Heart left ventricle (tissue), 16 donors: ENCODE measurements around the gene KSR2. TPM values are rescaled to one million over a fixed set of nuclear protein-coding genes. Genes with fewer than 3 reads are reported as not detected.

Experiments
- ATAC-seq, 4 donors: fragments of 200-7000 bp; cut with Tn5 transposase; one replicate each; pipeline ENCODE4 v1.9.1; 2020 to 2022; ENCODE audit warnings: moderate library complexity in 4 of 4, mild to moderate bottlenecking in 3 of 4, moderate number of reproducible peaks in 1 of 4
- DNase-seq, 5 donors: peaks; one replicate each; pipeline ENCODE4 v3.0.0-alpha.2; 2020
- H3K27ac ChIP-seq, 12 donors: fragments of 200-600 bp; sonication (generic) in 4 of 12; one replicate each; pipeline versions ENCODE4 v1.5.0 to v1.8.0; 2016 to 2022; ENCODE audit warnings: mild to moderate bottlenecking in 2 of 12
- H3K27me3 ChIP-seq, 9 donors: fragments of 200-600 bp; sonication (generic) in 2 of 9; one replicate each; pipeline versions ENCODE4 v1.5.1 to v1.8.0; 2016 to 2022; ENCODE audit warnings: mild to moderate bottlenecking in 3 of 9
- H3K36me3 ChIP-seq, 9 donors: fragments of 200-600 bp; sonication (generic) in 2 of 9; one replicate each; pipeline versions ENCODE4 v1.5.0 to v1.8.0; 2018 to 2022; ENCODE audit warnings: mild to moderate bottlenecking in 2 of 9
- H3K4me1 ChIP-seq, 12 donors: fragments of 200-600 bp; sonication (generic) in 4 of 12; one replicate each; pipeline versions ENCODE4 v1.5.0 to v1.8.0; 2016 to 2022; ENCODE audit warnings: mild to moderate bottlenecking in 3 of 12
- H3K4me3 ChIP-seq, 12 donors: fragments of 200-600 bp; sonication (generic) in 4 of 12; one replicate each; pipeline versions ENCODE4 v1.5.0 to v1.8.0; 2017 to 2022; ENCODE audit warnings: mild to moderate bottlenecking in 9 of 12, moderate library complexity in 4 of 12
- H3K9me3 ChIP-seq, 12 donors: fragments of 200-600 bp; sonication (generic) in 4 of 12; one replicate each; pipeline versions ENCODE4 v1.5.0 to v1.8.0; 2016 to 2022; ENCODE audit warnings: mild to moderate bottlenecking in 1 of 12
- CTCF ChIP-seq, 12 donors: fragments of 200-600 bp; sonication (generic) in 4 of 12; IDR thresholded peaks; one replicate each; pipeline versions ENCODE4 v1.5.0 to v1.8.0; 2018 to 2022; ENCODE audit warnings: antibody characterized with exemption in 12 of 12, mild to moderate bottlenecking in 5 of 12
- POLR2A ChIP-seq, 2 donors: fragments of 450-650 bp; IDR thresholded peaks; one replicate each; pipeline ENCODE4 v1.6.1; 2017; ENCODE audit warnings: antibody characterized with exemption in 2 of 2, mild to moderate bottlenecking in 2 of 2, moderate library complexity in 2 of 2
- WGBS, 4 donors: extraction: QIAGEN DNeasy Blood & Tissue Kit in 2 of 4; methylation state at CpG; one replicate each; pipeline versions ENCODE4 v1.1.5 to v1.1.7; 2013 to 2018; 5-methylcytosine and 5-hydroxymethylcytosine counted together
- intact Hi-C, 10 donors: fragments of 100-400 bp; cut with DNase I; formaldehyde crosslinking; loops; one replicate each; pipeline versions ENCODE4 v1.11.1 to v1.14.2; 2022
- polyA plus RNA-seq, 2 donors: library from polyadenylated mRNA; stranded (reverse); fragments of 200-250 nt; gene quantifications; one replicate each; pipeline ENCODE4 v1.2.3, GENCODE V29; 2013
- total RNA-seq, 9 donors: library from RNA; depleted of rRNA in 2 of 9; stranded (reverse); fragments of >200 nt in 2 of 9; fragmentation: NEBNext Ultra II Directional in 3 of 9; extraction: Animal tissue kit (Norgen Biotek cat#: 25700) in 3 of 9; gene quantifications; one replicate each; pipeline versions ENCODE4 v1.1.0 to v1.2.4, GENCODE V29; 2016 to 2023
- donor health status: ischemic (EF 13 %, LVEDD 7.1; RV severe dilation, severe dysfunction).
- donor health status: healthy with polysubstance abuse.
- donor health status: DM: no; HTN: yes; CAD: no.
- donor health status: DM: no; HTN: no; CAD: no.
- donor health status: ischemic (EF 25% LVEDD 6.9; RV normal size, moderate dysfunction).
- donor health status: ischemic (EF 25% LVEDD 5.7; RV mildly dilated, moderate dysfunction).
- donor health status: healthy.
- donor health status: DM: yes; HTN: yes; CAD: no.
- donor health status: ischemic (EF 35%, LVEDD 5.7; RV mildly dilated, moderate dysfunction).
- donor health status: nonischemic (EF 11% LVEDD 7.7; RV severe dilation, severe dysfunction).
- donor health status: DM: yes; HTN: yes; CAD: no.
- donor health status: PGD.
- donor health status: ischemic (EF 29% LVEDD 5.4; RV normal size, mild dysfunction).
- donor health status: nonischemic (EF 23%, LVEDD 6.1; RV moderate dilation, normal function).

KSR2 gene
- total and polyA plus RNA-seq, 11 donors: under 0.01 to 0.02 (median 0.02) TPM; not detected in 8

GRCh38 chr12:117901631-117902030 is 67.2 kb downstream of the KSR2 start:
- no peaks in the 10 kb centered on the region for H3K27me3 ChIP-seq
- DNase-seq (no peak), ATAC-seq (no peak)
- H3K9me3 ChIP-seq: peaks cover 0 to 11% (median 0%) of the 10 kb centered on the region in 12 donors
- H3K4me1 ChIP-seq: no peaks in the 10 kb centered on the region
- no peaks in the 10 kb centered on the region for H3K36me3 ChIP-seq
- H3K4me3 ChIP-seq: no peak overlapping the region
- WGBS, 4 donors: 76 to 89% (median 84%) methylated on average over 8 of the region's 8 CpGs
- H3K27ac ChIP-seq: no peak overlapping the region
- TF ChIP-seq CTCF (IDR thresholded peaks at IDR 0.05) (no peak), POLR2A (IDR thresholded peaks at IDR 0.05) (no peak)
- intact Hi-C loops: no loop called here

GRCh38 chr12:117900561-117900960 is 68.2 kb downstream of the KSR2 start:
- Histone ChIP-seq H3K9me3 (peaks cover 0 to 11% (median 0%) of the 10 kb centered on the region in 12 donors), H3K27ac (no peak overlapping the region), H3K4me3 (no peak overlapping the region), H3K4me1 (no peaks in the 10 kb centered on the region), H3K36me3 (no peaks in the 10 kb centered on the region), H3K27me3 (peaks cover 0 to 4% (median 0%) of the 10 kb centered on the region in 9 donors)
- 75 to 86% (median 80%) methylated on average over 4 of the region's 4 CpGs for WGBS, 4 donors
- ATAC-seq: no peak
- TF ChIP-seq POLR2A (IDR thresholded peaks at IDR 0.05) (no peak), CTCF (IDR thresholded peaks at IDR 0.05) (no peak)
- intact Hi-C loops: no loop called here
- DNase-seq: no peak

GRCh38 chr12:117897372-117898161 is 71.2 kb downstream of the KSR2 start:
- peaks cover 0 to 4% (median 0%) of the 10 kb centered on the region in 9 donors for H3K27me3 ChIP-seq
- peaks cover 0 to 11% (median 0%) of the 10 kb centered on the region in 12 donors for H3K9me3 ChIP-seq
- DNase-seq (no peak), ATAC-seq (no peak)
- no peaks in the 10 kb centered on the region for H3K4me1 ChIP-seq
- no peaks in the 10 kb centered on the region for H3K36me3 ChIP-seq
- WGBS, 4 donors: 76 to 83% (median 77%) methylated on average over 14 of the region's 14 CpGs
- TF ChIP-seq CTCF (IDR thresholded peaks at IDR 0.05) (no peak), POLR2A (IDR thresholded peaks at IDR 0.05) (no peak)
- no peak overlapping the region for H3K27ac ChIP-seq
- no peak overlapping the region for H3K4me3 ChIP-seq
- intact Hi-C loops: no loop called here

GRCh38 chr12:117896009-117896408 is 72.8 kb downstream of the KSR2 start:
- intact Hi-C loops: no loop called here

More at GRCh38 chr12:117896009-117896408, 72.8 kb downstream of the KSR2 start:
- Histone ChIP-seq H3K27me3 (peaks cover 0 to 4% (median 0%) of the 10 kb centered on the region in 9 donors), H3K9me3 (peaks cover 0 to 11% (median 0%) of the 10 kb centered on the region in 12 donors), H3K27ac (no peak overlapping the region), H3K36me3 (no peaks in the 10 kb centered on the region), H3K4me1 (no peaks in the 10 kb centered on the region), H3K4me3 (no peak overlapping the region)
- ATAC-seq (no peak), DNase-seq (no peak)
- TF ChIP-seq POLR2A (IDR thresholded peaks at IDR 0.05) (no peak), CTCF (IDR thresholded peaks at IDR 0.05) (no peak)
- WGBS, 4 donors: 81 to 97% (median 94%) methylated on average over 1 of the region's 1 CpG
